GM23338 (cell line): ENCODE results near the gene HYAL4. TPM values are rescaled to one million over a fixed set of nuclear protein-coding genes. Genes with fewer than 3 reads are reported as not detected.
"Not testable (repeated sequence)": the region's sequence is repeated elsewhere in the genome, so short reads cannot be mapped to it uniquely, and the experiment has no call there.

ENCODE experiments used
- ATAC-seq: fragments of 200-7000 bp; cut with Tn5 transposase; 3 replicates; pipeline ENCODE4 v1.9.1; 2020
- DNase-seq: peaks from one replicate; pipeline ENCODE4 v3.0.0-alpha.2; 2015; ENCODE audit warnings: low spot score
- H2AFZ ChIP-seq: fragments of 200-600 bp; sonication (generic); 2 replicates; pipeline ENCODE4 v1.8.0; 2016; ENCODE audit warnings: antibody characterized with exemption, mild to moderate bottlenecking, moderate library complexity
- H3F3A ChIP-seq: fragments of 200-600 bp; sonication (generic); replicated peaks from 2 replicates; pipeline ENCODE4 v1.8.0; 2017; ENCODE audit warnings: antibody characterized with exemption, mixed run types, low read depth
- H3K27ac ChIP-seq: fragments of 200-600 bp; sonication (generic); 2 replicates; pipeline ENCODE4 v1.6.1; 2016; ENCODE audit warnings: low read depth
- H3K27me3 ChIP-seq: fragments of 200-600 bp; sonication (generic); 2 replicates; pipeline ENCODE4 v1.8.0; 2016; ENCODE audit warnings: mild to moderate bottlenecking, mixed run types, moderate library complexity; ENCODE audit not compliant: insufficient read depth
- H3K36me3 ChIP-seq: fragments of 200-600 bp; sonication (generic); 2 replicates; pipeline ENCODE4 v1.8.0; 2016; ENCODE audit warnings: mild to moderate bottlenecking; ENCODE audit not compliant: insufficient read depth
- H3K4me1 ChIP-seq: fragments of 200-600 bp; sonication (generic); 2 replicates; pipeline ENCODE4 v1.8.0; 2016; ENCODE audit warnings: mild to moderate bottlenecking, moderate library complexity; ENCODE audit not compliant: insufficient read depth
- H3K4me2 ChIP-seq: fragments of 200-600 bp; sonication (generic); 2 replicates; pipeline ENCODE4 v1.7.1; 2017; ENCODE audit warnings: mixed run types
- H3K4me3 ChIP-seq: fragments of 200-600 bp; sonication (generic); 2 replicates; pipeline ENCODE4 v1.6.1; 2016; ENCODE audit warnings: mixed run types
- H3K79me2 ChIP-seq: fragments of 200-600 bp; sonication (generic); replicated peaks from 2 replicates; pipeline ENCODE4 v1.8.0; 2017; ENCODE audit warnings: mild to moderate bottlenecking; ENCODE audit not compliant: insufficient read depth
- H3K9me2 ChIP-seq: fragments of 200-600 bp; sonication (generic); 2 replicates; pipeline ENCODE4 v1.8.0; 2017; ENCODE audit not compliant: insufficient read depth
- H4K20me1 ChIP-seq: fragments of 200-600 bp; sonication (generic); replicated peaks from 2 replicates; pipeline ENCODE4 v1.8.0; 2017; ENCODE audit warnings: mild to moderate bottlenecking; ENCODE audit not compliant: insufficient read depth
- H3K27ac Mint-ChIP-seq: 2 replicates; pipeline ENCODE4 v1.8.0; 2020; ENCODE audit warnings: inconsistent platforms, mild to moderate bottlenecking, moderate library complexity, mixed read lengths
- H3K27me3 Mint-ChIP-seq: 3 replicates; pipeline ENCODE4 v1.8.0; 2022; ENCODE audit warnings: low read depth, mild to moderate bottlenecking, moderate library complexity, mixed read lengths, inconsistent platforms; ENCODE audit not compliant: insufficient read depth, poor library complexity
- H3K36me3 Mint-ChIP-seq: 3 replicates; pipeline ENCODE4 v1.8.0; 2021; ENCODE audit warnings: low read depth, mild to moderate bottlenecking, inconsistent platforms, moderate library complexity, mixed read lengths
- H3K4me1 Mint-ChIP-seq: 3 replicates; pipeline ENCODE4 v1.8.0; 2020; ENCODE audit warnings: mild to moderate bottlenecking, inconsistent platforms, mixed read lengths
- H3K4me3 Mint-ChIP-seq: 3 replicates; pipeline ENCODE4 v1.8.0; 2021; ENCODE audit warnings: moderate library complexity, mild to moderate bottlenecking, inconsistent platforms, mixed read lengths
- H3K9me3 Mint-ChIP-seq: 3 replicates; pipeline ENCODE4 v1.8.0; 2020; ENCODE audit warnings: moderate library complexity, mild to moderate bottlenecking, inconsistent platforms, mixed read lengths
- ETS1 ChIP-seq: IDR thresholded peaks from 2 replicates; pipeline ENCODE4 v1.6.1; 2016; ENCODE audit warnings: antibody characterized with exemption
- JUNB ChIP-seq: IDR thresholded peaks from one replicate; pipeline ENCODE4 v1.6.1; 2016; ENCODE audit warnings: antibody characterized with exemption; ENCODE audit not compliant: unreplicated experiment
- NANOG ChIP-seq: IDR thresholded peaks from 2 replicates; pipeline ENCODE4 v1.6.1; 2016; ENCODE audit warnings: antibody characterized with exemption, borderline replicate concordance
- REST ChIP-seq: IDR thresholded peaks from one replicate; pipeline ENCODE4 v1.6.1; 2018; ENCODE audit warnings: antibody characterized with exemption; ENCODE audit not compliant: unreplicated experiment
- ZNF331 ChIP-seq: fragments of 250-450 bp; sonication (Bioruptor Pico); IDR thresholded peaks from 2 replicates; pipeline ENCODE4 v1.5.0; 2020; ENCODE audit warnings: low read depth, mild to moderate bottlenecking, moderate library complexity
- ZNF462 ChIP-seq: fragments of 250-450 bp; sonication (Bioruptor Pico); IDR thresholded peaks from 2 replicates; pipeline ENCODE4 v1.5.0; 2020; ENCODE audit warnings: mild to moderate bottlenecking, moderate library complexity
- polyA plus RNA-seq: library from polyadenylated mRNA; unstranded; fragments of >200 nt; fragmentation: Nextera tagmentation; extraction: Ambion mirVana; gene quantifications from 2 replicates; pipeline ENCODE4 v1.2.1, GENCODE V29; 2016
- total RNA-seq: library from RNA; depleted of rRNA; stranded (reverse); fragments of >200 nt; shearing (Covaris generic); gene quantifications from 2 replicates; pipeline ENCODE4 v1.2.3, GENCODE V29; 2014

Gene HYAL4
- total and polyA plus RNA-seq, 2 experiments from 2014 or later = not detected

DNA sequence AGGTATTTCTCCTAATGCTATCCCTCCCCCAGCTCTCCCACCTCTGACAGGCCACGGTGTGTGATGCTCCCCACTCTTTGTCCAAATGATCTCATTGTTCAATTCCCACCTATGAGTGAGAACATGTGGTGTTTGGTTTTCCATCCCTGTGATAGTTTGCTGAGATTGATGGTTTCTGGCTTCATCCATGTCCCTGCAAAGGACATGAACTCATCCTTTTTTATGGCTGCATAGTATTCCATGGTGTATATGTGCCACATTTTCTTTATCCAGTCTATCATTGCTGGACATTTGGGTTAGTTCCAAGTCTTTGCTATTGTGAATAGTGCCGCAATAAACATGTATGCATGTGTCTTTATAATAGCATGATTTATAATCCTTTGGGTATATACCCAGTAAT is 5.9 kb upstream of the HYAL4 start:
- not testable (repeated sequence) for H3K4me2 ChIP-seq, H3K27me3 Mint-ChIP-seq, H3K79me2 ChIP-seq, ATAC-seq, DNase-seq, H3K27ac ChIP-seq, H3K36me3 Mint-ChIP-seq, H3K27ac Mint-ChIP-seq, H3K9me2 ChIP-seq, H3K4me3 Mint-ChIP-seq, H3K4me1 ChIP-seq, H3K36me3 ChIP-seq, H3K4me3 ChIP-seq, H3F3A ChIP-seq, H2AFZ ChIP-seq, H3K4me1 Mint-ChIP-seq, H3K9me3 Mint-ChIP-seq, H3K27me3 ChIP-seq, H4K20me1 ChIP-seq

GRCh38 chr7:123844142-123844541 is 827 bp upstream of the HYAL4 start:
- not testable (repeated sequence) for H3K27me3 Mint-ChIP-seq, H3K4me1 Mint-ChIP-seq, H4K20me1 ChIP-seq, H3K9me3 Mint-ChIP-seq, H3K4me1 ChIP-seq, H3K79me2 ChIP-seq, H3K36me3 Mint-ChIP-seq, H3K36me3 ChIP-seq, H3K9me2 ChIP-seq, H3K27me3 ChIP-seq, H3F3A ChIP-seq, DNase-seq, H3K4me2 ChIP-seq, H3K4me3 ChIP-seq, H3K27ac Mint-ChIP-seq, ATAC-seq, H3K4me3 Mint-ChIP-seq, H2AFZ ChIP-seq, H3K27ac ChIP-seq

GRCh38 chr7:123845823-123846216 is 851 bp downstream of the HYAL4 start:
- ATAC-seq = no peak
- Mint-ChIP-seq H3K27ac (no peak overlapping the region), H3K4me3 (no peak overlapping the region)
- no peak for TF ChIP-seq NANOG
- no peak for TF ChIP-seq JUNB
- no peak for TF ChIP-seq REST
- no peak for TF ChIP-seq ETS1
- no peak for TF ChIP-seq ZNF331
- TF ChIP-seq ZNF462 = no peak

More at GRCh38 chr7:123845823-123846216, 851 bp downstream of the HYAL4 start:
- Mint-ChIP-seq H3K4me1 (no peaks in the 10 kb centered on the region; the same call in 2 of the 3 replicates), H3K9me3 (no peaks in the 10 kb centered on the region; the same call in 2 of the 3 replicates), H3K27me3 (peaks cover 5% of the 10 kb centered on the region), H3K36me3 (no peaks in the 10 kb centered on the region)
- no peak overlapping the region for H3K4me2 ChIP-seq
- no peaks in the 10 kb centered on the region for H3F3A ChIP-seq
- H4K20me1 ChIP-seq = no peaks in the 10 kb centered on the region
- no peaks in the 10 kb centered on the region for H3K27me3 ChIP-seq
- H3K9me2 ChIP-seq = no peaks in the 10 kb centered on the region
- DNase-seq = no peak
- no peaks in the 10 kb centered on the region for H3K36me3 ChIP-seq
- no peak overlapping the region for H3K4me3 ChIP-seq
- no peak overlapping the region for H2AFZ ChIP-seq
- no peaks in the 10 kb centered on the region for H3K79me2 ChIP-seq
- no peaks in the 10 kb centered on the region for H3K4me1 ChIP-seq
- no peak overlapping the region for H3K27ac ChIP-seq
